Measurements from ENCODE around the gene OST4.
A peak's percentile ranks its signal among the peaks of the same experiment; 100 is the strongest.
"Not testable (repeated sequence)": the region's sequence is repeated elsewhere in the genome, so short reads cannot be mapped to it uniquely, and the experiment has no call there.

Gene OST4

GRCh38 chr2:27071277-27071989 is at the start of gene OST4:
TSS of gene OST4 (minus strand) at chr2:27071654.
- peak; percentile 75 to 78 for DNase-seq (ENCODE audit: low read depth in 2 of 2, low spot score in 1 of 2)

DNA sequence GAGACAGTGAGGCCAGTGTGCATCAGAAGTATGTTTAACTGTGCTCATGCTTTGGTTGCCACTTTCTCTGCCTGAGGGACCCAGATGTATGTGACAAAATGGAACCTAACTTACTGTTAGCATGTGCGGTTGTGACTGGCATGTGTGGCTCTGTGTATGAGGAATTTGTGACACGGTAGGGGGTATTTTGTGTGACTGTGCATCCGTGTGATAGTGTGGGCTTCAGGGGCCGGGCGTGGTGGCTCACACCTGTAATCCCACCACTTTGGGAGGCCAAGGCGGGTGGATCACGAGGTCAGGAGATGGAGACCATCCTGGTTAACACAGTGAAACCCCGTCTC is 47.8 kb upstream of the OST4 start:
- DNase-seq (ENCODE audit: low read depth in 2 of 2, low spot score in 1 of 2): not testable (repeated sequence)

- DNase-seq (ENCODE audit: low read depth in 2 of 2, low spot score in 1 of 2): no peak
Measured at GRCh38 chr2:27118525-27119329, 47.3 kb upstream of the OST4 start, which contains the start of gene CGREF1. TSS of gene CGREF1 (minus strand) at chr2:27119128. CDS start at chr2:27104366, 14,762 bp downstream.

GRCh38 chr2:27117995-27118524 is 46.6 kb upstream of the OST4 start:
- no peak for DNase-seq (ENCODE audit: low read depth in 2 of 2, low spot score in 1 of 2)

DNA sequence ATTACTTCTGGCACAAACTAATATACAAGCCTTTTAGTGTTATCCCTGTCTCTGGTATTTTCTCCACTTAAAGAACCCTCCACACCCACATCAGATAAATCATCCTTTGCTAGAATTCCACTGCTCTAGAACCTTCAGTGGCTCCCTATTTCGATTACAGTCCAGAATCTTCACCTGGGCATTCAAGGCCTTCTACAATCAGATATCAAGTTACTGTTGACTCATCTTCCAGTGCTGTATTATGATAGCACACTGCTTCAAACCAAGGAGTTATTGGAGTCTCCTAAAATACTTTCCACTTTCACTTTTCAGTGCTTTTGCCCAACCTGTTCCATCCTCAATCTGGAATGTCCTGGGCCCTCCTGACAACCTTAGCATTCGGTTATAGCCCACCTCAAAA is 44.1 kb upstream of the OST4 start:
- DNase-seq (ENCODE audit: low read depth in 2 of 2, low spot score in 1 of 2): no peak

GRCh38 chr2:27111392-27112078 is 40.1 kb upstream of the OST4 start:
- DNase-seq (ENCODE audit: low read depth in 2 of 2, low spot score in 1 of 2): not testable (repeated sequence)

DNA sequence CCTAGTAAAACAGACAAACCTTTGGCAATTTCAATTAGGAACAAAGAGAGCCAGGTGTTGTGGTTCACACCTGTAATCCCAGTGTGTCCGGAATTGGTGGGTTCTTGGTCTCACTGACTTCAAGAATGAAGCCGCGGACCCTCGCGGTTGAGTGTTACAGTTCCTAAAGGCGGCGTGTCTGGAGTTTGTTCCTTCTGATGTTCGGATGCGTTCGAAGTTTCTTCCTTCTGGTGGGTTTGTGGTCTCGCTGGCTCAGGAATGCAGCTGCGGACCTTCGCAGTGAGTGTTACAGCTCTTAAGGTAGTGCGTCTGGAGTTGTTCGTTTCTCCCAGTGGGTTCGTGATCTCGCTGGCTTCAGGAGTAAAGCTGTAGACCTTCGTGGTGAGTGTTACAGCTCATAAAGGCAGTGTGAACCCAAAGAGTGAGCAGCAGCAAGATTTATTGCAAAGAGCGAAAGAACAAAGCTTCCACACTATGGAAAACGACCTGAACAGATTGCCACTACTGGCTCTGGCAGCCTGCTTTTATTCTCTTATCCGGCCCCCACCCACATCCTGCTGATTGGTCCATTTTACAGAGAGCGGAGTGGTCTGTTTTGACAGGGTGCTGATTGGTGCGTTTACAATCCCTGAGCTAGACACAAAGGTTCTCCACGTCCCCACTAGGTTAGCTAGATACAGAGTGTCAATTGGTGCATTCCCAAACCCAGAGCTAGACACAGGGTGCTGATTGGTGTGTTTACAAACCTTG is 39.3 kb upstream of the OST4 start:
- not testable (repeated sequence) for DNase-seq (ENCODE audit: low read depth in 2 of 2, low spot score in 1 of 2)

DNA sequence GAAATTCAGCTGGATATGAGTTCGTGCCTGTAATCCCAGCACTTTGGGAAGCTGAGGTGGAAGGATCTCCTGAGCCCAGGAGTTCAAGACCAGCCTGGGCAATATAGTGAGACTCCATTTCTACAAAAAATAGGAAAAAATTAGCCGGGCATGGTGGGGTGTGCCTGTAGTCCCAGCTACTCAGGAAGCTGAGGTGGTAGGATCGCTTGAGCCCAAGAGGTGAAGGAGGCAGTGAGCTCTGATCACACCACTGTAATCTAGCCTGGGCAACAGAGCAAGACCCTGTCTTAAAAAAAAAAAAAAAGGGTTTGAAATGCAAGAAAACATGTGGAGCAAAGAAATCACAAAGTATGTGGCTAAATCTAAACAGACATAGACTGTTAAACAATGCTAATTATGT is 37.6 kb upstream of the OST4 start:
- no peak for DNase-seq (ENCODE audit: low read depth in 2 of 2, low spot score in 1 of 2)

DNA sequence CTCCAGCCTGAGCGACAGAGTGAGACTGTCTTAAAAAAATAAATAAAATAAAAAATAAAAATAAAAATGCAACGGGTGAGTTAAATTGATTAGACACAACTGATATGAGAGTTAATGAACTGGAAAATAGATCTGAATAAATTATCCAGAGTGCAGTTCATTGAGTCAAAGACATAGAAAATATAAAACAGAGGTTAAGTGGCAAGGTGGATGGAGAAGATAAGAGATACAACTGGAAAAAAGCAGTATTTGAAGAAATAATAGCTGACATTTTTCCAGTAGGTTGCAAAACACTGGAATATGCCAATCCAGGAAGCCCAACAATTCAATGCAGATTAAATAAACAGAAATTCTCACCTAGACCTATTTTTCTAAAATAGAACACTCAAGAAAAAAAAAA is 36.8 kb upstream of the OST4 start:
- DNase-seq (ENCODE audit: low read depth in 2 of 2, low spot score in 1 of 2): no peak

DNA sequence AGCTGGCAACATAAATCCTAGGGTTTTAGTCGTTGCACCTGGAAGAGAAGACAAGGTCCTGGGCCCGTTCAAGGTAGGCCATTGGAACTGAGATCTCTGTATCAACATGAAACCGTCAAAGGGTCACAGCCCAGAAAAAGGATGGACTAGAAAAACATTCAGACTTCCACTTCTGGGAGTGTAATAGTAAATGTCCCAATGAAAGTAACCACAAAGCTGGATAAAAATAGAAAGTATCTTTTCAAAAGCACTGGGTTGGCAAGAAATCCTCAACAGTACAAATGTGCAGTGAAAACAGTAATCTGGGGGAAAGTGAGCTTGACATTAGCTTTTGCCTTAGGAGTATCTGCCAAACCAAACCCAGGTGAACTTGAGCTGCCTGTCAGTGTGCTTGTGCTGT is 34.5 kb upstream of the OST4 start:
- DNase-seq (ENCODE audit: low read depth in 2 of 2, low spot score in 1 of 2): no peak

DNA sequence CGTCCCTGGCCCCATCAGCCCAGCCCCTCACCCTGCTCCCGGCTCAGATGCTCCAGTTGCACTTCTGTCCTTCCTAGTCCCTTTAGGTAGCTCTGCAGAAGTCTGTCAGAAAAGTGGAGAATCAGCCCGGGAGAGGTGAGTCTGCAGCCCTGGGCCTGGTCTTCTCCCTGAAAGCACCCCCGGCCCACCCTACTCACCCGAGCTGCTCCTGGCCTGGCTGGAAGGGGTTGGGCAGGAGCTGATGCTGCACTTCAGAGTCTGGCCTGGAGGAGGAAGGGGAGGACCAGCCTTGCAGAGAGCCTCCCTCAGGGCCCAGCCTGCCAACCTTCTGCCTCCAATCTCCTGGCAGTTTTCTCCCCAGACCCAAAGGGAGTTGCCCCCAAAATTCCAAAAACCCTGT is 30.9 kb upstream of the OST4 start:
- no peak for DNase-seq (ENCODE audit: low read depth in 2 of 2, low spot score in 1 of 2)

- DNase-seq (ENCODE audit: low read depth in 2 of 2, low spot score in 1 of 2): no peak
Measured at GRCh38 chr2:27100036-27100435, 28.6 kb upstream of the OST4 start.

DNA sequence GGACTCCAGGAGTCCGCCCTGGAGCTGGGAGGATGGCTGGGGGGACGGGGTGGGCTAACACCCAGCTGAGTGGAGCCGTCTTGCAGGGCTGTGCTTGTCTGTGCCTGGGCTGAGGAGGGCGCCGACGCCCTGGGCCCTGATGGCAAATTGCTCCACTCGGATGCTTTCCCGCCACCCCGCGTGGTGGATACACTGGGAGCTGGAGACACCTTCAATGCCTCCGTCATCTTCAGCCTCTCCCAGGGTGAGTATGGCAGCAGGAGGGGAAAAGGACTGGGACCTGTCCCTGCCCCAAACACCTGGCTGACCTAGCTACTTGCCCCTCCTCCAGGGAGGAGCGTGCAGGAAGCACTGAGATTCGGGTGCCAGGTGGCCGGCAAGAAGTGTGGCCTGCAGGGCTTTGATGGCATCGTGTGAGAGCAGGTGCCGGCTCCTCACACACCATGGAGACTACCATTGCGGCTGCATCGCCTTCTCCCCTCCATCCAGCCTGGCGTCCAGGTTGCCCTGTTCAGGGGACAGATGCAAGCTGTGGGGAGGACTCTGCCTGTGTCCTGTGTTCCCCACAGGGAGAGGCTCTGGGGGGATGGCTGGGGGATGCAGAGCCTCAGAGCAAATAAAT is 28.0 kb upstream of the OST4 start:
- DNase-seq (ENCODE audit: low read depth in 2 of 2, low spot score in 1 of 2): no peak

- no peak for DNase-seq (ENCODE audit: low read depth in 2 of 2, low spot score in 1 of 2)
Measured at GRCh38 chr2:27097341-27097740, 25.9 kb upstream of the OST4 start.

DNA sequence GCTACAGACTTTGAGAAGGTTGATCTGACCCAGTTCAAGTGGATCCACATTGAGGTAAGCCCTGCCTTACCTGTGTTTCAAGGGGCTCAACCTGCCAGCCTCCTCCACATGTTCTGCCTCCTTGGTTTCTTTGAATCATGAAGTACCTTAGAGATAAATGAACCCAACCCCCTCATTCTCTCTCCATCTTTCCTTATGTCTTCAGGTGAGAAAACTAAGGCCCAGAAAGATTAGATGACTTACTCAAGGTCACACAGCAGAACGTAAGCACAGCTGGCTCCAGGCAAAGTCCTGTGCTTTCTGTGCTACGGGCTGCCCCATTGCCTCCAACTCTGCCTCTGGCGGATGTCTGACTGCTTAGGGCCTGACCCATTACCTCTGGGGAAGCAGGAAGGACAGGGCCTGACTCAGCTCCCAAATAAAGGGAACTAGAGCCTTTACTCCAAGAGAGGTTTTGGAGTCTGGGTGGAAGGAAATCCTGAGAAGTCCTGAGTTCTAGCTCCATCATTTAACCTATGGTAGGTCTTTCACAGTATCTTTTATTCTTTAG is 25.4 kb upstream of the OST4 start:
- DNase-seq (ENCODE audit: low read depth in 2 of 2, low spot score in 1 of 2): no peak

GRCh38 chr2:27095745-27096651 is 24.5 kb upstream of the OST4 start:
- DNase-seq (ENCODE audit: low read depth in 2 of 2, low spot score in 1 of 2): no peak

- no peak for DNase-seq (ENCODE audit: low read depth in 2 of 2, low spot score in 1 of 2)
Measured at GRCh38 chr2:27095427-27095744, 23.9 kb upstream of the OST4 start.

DNA sequence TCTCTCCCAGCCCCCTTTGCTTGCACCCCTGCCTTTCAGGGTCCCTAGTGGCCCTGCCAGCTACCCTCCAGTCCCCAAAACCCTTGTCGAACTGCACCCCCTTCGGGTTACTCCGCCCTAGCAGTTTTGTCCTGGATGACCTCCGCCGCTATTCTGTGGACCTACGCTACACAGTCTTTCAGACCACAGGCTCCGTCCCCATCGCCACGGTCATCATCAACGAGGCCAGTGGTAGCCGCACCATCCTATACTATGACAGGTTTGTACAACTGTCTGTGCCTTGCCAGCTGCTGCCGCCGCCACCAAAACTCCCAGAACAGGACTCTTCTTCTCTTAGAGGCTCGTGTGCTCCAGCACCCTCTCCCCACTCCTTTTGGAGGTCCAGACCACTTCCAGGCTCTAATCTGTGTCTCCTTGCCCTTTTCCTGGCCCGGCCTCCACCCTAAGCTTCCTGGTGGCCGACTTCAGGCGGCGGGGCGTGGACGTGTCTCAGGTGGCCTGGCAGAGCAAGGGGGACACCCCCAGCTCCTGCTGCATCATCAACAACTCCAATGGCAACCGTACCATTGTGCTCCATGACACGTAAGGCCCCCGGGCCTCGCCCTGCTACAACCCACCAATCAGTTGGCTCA is 23.0 kb upstream of the OST4 start:
- no peak for DNase-seq (ENCODE audit: low read depth in 2 of 2, low spot score in 1 of 2)
